ENCODE measurements around the gene NRG3.

NRG3 gene

GRCh38 chr10:82925547-82925946, 1050.6 kb downstream of the NRG3 start:
- Histone ChIP-seq H3K36me3 (ENCODE audit: control insufficient read depth in 2 of 2, insufficient read depth in 1 of 2, low read length in 2 of 2) (no peaks in the 10 kb centered on the region), H3K27ac (ENCODE audit: extremely low read depth, low read depth, low read length) (no peak overlapping the region), H3K4me1 (ENCODE audit: control insufficient read depth, insufficient read depth, low read length) (no peaks in the 10 kb centered on the region), H3K4me3 (ENCODE audit: low read depth, low read length) (no peak overlapping the region), H3K9me3 (ENCODE audit: control insufficient read depth, insufficient read depth, low read depth, low read length) (no peaks in the 10 kb centered on the region)
- POLR2A ChIA-PET = no interaction called here
- TF ChIP-seq ZNF26 (tag by site-specific recombination; IDR thresholded peaks at IDR 0.05) = no peak
- no peak for TF ChIP-seq ZNF670 (tag by site-specific recombination; IDR thresholded peaks at IDR 0.05; ENCODE audit: low read depth)
- TF ChIP-seq ZNF398 (tag by site-specific recombination; IDR thresholded peaks at IDR 0.05) = no peak
- no peak for TF ChIP-seq PRDM2 (tag by site-specific recombination; IDR thresholded peaks at IDR 0.05; ENCODE audit: borderline replicate concordance)
- TF ChIP-seq ZNF211 (tag by site-specific recombination; IDR thresholded peaks at IDR 0.05; ENCODE audit: low read depth) = no peak
- TF ChIP-seq ZSCAN18 (tag by site-specific recombination; IDR thresholded peaks at IDR 0.05) = no peak
- TF ChIP-seq ZBTB26 (tag by site-specific recombination; optimal IDR thresholded peaks at IDR 0.05) = no peak
- TF ChIP-seq ZNF350 (tag by site-specific recombination; IDR thresholded peaks at IDR 0.05) = no peak
- no peak for TF ChIP-seq ZNF501 (tag by site-specific recombination; IDR thresholded peaks at IDR 0.05)
- CTCF ChIA-PET = no interaction called here

- H3K9me3 ChIP-seq (ENCODE audit: control insufficient read depth, insufficient read depth, low read depth, low read length) = no peaks in the 10 kb centered on the region
- ChIA-PET POLR2A (no interaction called here), CTCF (interaction anchor here (1.0 kb wide), 1 partner anchor 26 kb away, joined by 4 read pairs; no protein-coding TSS in a partner anchor)
- no peak for TF ChIP-seq ZXDB (tag by site-specific recombination; IDR thresholded peaks at IDR 0.05)
- TF ChIP-seq FEZF1 (tag by site-specific recombination; IDR thresholded peaks at IDR 0.05) = no peak
- no peak for TF ChIP-seq ZNF280D (tag by site-specific recombination; IDR thresholded peaks at IDR 0.05)
- TF ChIP-seq ZNF174 (tag by site-specific recombination; IDR thresholded peaks at IDR 0.05) = no peak
- no peak for TF ChIP-seq ZNF175 (tag by site-specific recombination; IDR thresholded peaks at IDR 0.05)
- TF ChIP-seq ZNF548 (tag by site-specific recombination; IDR thresholded peaks at IDR 0.05) = no peak
- TF ChIP-seq ZNF639 (tag by site-specific recombination; IDR thresholded peaks at IDR 0.05) = no peak
- TF ChIP-seq ZNF560 (tag by site-specific recombination; IDR thresholded peaks at IDR 0.05; ENCODE audit: borderline replicate concordance) = no peak
- TF ChIP-seq ZNF221 (tag by site-specific recombination; IDR thresholded peaks at IDR 0.05; ENCODE audit: borderline replicate concordance) = no peak
- no peaks in the 10 kb centered on the region for H3K36me3 ChIP-seq (ENCODE audit: control insufficient read depth in 2 of 2, insufficient read depth in 1 of 2, low read length in 2 of 2)
- no peaks in the 10 kb centered on the region for H3K4me1 ChIP-seq (ENCODE audit: control insufficient read depth, insufficient read depth, low read length)
- H3K27ac ChIP-seq (ENCODE audit: extremely low read depth, low read depth, low read length) = no peak overlapping the region
- no peak overlapping the region for H3K4me3 ChIP-seq (ENCODE audit: low read depth, low read length)
Measured at GRCh38 chr10:82932451-82932850, 1057.5 kb downstream of the NRG3 start.

Data from HEK293 (cell line).